GM06990 (cell line): ENCODE measurements around the gene SVIL.

ENCODE experiments used
- DNase-seq: peaks from one replicate; pipeline ENCODE4 v3.0.0-alpha.2; 2011; ENCODE audit not compliant: insufficient read length; ENCODE audit errors: extremely low read depth
- H3K27me3 ChIP-seq: replicated peaks from 2 replicates; pipeline ENCODE4 v1.6.0; 2011; ENCODE audit warnings: low read length; ENCODE audit not compliant: control insufficient read depth, insufficient read depth
- H3K36me3 ChIP-seq: 2 replicates; pipeline ENCODE4 v1.5.1; 2011; ENCODE audit warnings: low read length; ENCODE audit not compliant: control insufficient read depth, insufficient read depth
- H3K4me3 ChIP-seq: replicated peaks from 2 replicates; pipeline ENCODE4 v1.5.1; 2011; ENCODE audit warnings: low read depth, mild to moderate bottlenecking, control low read depth, low read length
- TF ChIP-seq, protein P1 (sequence below): IDR thresholded peaks from 2 replicates; pipeline ENCODE4 v1.5.1; 2011; ENCODE audit warnings: low read length, control low read depth, mild to moderate bottlenecking, inconsistent platforms; ENCODE audit not compliant: insufficient read depth, poor library complexity, severe bottlenecking

Gene SVIL

DNA sequence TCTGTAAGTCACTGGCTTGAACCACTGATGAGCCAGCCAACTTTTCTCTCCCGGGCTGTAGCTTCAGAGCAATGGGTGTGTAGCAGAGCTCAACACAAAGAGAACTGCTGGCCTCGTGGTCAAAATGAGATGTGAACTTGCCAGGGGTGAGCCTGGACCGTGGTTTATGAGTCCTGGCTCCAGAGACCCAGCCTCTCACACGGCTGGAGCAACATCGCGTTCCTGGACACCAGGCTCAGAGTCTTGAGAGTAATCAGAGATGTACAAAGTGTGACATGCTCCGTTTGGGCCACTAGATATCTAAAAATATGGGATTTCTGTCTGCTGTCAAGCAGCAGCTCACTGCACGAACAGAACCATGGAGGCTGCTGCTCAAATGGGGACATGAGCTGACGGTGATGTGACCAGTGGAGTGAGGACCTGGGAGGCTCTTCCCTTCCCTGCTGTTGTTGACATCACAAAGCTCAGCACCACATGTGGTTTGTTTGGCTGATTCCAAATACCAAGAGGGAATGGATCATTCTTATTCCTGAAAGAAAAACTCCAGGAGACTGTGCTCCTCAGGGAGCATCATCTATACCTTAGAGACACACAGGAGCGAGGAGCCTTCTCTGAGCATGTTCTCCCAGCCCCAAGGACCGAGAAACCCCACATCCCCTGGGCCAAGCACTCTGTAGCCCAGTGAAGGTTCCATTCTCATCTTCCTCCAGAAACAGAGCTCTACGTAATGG is 9.2 kb upstream of the SVIL start:
- no peak for DNase-seq
- TF ChIP-seq, protein P1, sequence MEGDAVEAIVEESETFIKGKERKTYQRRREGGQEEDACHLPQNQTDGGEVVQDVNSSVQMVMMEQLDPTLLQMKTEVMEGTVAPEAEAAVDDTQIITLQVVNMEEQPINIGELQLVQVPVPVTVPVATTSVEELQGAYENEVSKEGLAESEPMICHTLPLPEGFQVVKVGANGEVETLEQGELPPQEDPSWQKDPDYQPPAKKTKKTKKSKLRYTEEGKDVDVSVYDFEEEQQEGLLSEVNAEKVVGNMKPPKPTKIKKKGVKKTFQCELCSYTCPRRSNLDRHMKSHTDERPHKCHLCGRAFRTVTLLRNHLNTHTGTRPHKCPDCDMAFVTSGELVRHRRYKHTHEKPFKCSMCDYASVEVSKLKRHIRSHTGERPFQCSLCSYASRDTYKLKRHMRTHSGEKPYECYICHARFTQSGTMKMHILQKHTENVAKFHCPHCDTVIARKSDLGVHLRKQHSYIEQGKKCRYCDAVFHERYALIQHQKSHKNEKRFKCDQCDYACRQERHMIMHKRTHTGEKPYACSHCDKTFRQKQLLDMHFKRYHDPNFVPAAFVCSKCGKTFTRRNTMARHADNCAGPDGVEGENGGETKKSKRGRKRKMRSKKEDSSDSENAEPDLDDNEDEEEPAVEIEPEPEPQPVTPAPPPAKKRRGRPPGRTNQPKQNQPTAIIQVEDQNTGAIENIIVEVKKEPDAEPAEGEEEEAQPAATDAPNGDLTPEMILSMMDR, result no peak
- no peak overlapping the region for H3K4me3 ChIP-seq
- no peaks in the 10 kb centered on the region for H3K27me3 ChIP-seq
- no peaks in the 10 kb centered on the region for H3K36me3 ChIP-seq

DNA sequence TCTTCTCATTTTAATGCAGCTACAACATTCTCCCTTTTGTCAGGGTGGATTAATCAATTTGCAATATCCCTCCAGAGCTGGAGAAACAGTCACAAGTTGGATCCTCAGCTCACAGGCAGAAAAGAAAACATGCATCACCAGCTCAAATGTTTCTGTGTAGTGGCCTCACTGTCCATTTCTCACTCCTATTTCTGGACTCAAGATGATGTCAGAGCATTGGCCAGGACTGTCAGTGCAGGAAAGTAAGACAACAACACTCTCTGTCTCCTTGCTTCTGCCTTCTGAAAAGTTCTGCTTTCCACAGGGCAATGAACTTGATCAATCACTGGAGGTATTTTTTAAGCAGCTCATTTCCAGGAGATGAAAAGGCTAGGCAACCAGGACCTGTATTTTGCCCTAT is 8.2 kb upstream of the SVIL start:
- no peak for DNase-seq
- H3K4me3 ChIP-seq, result no peak overlapping the region
- TF ChIP-seq, protein P1, result no peak
- H3K27me3 ChIP-seq, result no peaks in the 10 kb centered on the region
- no peaks in the 10 kb centered on the region for H3K36me3 ChIP-seq

DNA sequence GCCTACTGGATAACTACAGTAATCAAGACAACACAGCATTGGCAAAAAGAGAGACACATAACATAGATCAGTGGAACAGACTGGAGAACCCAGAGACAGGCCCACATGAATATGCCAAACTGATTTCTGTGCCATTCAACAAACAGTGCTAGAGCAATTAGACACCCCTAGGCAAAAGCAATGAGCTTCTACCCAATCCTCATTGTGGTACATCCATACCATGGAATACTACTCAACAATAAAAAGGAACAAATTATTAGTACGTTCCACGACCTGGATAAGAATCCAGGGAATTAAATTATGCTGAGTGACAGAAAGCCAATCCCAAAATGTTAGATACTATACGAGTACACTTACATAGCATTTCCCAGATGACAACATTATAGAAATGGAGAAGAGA is 2.8 kb upstream of the SVIL start:
- H3K27me3 ChIP-seq, result no peaks in the 10 kb centered on the region
- TF ChIP-seq, protein P1, result no peak
- DNase-seq, result no peak
- no peaks in the 10 kb centered on the region for H3K36me3 ChIP-seq
- H3K4me3 ChIP-seq, result no peak overlapping the region

- DNase-seq, result no peak
- TF ChIP-seq, protein P1, result no peak
- H3K4me3 ChIP-seq, result no peak overlapping the region
- H3K27me3 ChIP-seq, result no peaks in the 10 kb centered on the region
- no peaks in the 10 kb centered on the region for H3K36me3 ChIP-seq
Measured at GRCh38 chr10:29636178-29636577, 1.4 kb upstream of the SVIL start.

GRCh38 chr10:29635711-29636144 is 957 bp upstream of the SVIL start:
- Histone ChIP-seq H3K36me3 (no peaks in the 10 kb centered on the region), H3K27me3 (no peaks in the 10 kb centered on the region), H3K4me3 (no peak overlapping the region)
- TF ChIP-seq, protein P1, result no peak
- DNase-seq, result no peak

DNA sequence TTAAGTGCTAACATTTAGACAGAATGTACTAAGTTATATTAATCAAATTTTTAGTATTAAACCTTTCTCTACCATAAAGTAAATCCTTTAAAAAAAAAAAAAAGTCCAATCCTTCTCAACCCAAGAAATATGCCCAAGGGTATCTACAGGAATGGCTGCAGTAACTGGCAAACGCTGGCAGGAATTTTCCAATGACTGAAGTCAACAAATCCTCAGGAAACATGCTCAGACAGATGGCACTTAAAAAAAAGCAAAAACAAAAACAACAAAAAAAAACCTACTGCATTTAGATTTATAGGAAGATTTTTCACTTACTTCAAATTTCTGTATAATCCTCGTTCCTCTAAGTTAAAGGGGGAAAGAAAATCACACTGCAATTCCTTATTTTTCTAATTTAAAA is 666 bp downstream of the SVIL start:
- DNase-seq, result no peak
- no peaks in the 10 kb centered on the region for H3K27me3 ChIP-seq
- no peak overlapping the region for H3K4me3 ChIP-seq
- no peaks in the 10 kb centered on the region for H3K36me3 ChIP-seq
- TF ChIP-seq, protein P1, result no peak
